ENCODE data around the gene USP12.
A peak's percentile ranks its signal among the peaks of the same experiment; 100 is the strongest.
"Not testable (repeated sequence)": the region's sequence is repeated elsewhere in the genome, so short reads cannot be mapped to it uniquely, and the experiment has no call there.

USP12 gene

DNA sequence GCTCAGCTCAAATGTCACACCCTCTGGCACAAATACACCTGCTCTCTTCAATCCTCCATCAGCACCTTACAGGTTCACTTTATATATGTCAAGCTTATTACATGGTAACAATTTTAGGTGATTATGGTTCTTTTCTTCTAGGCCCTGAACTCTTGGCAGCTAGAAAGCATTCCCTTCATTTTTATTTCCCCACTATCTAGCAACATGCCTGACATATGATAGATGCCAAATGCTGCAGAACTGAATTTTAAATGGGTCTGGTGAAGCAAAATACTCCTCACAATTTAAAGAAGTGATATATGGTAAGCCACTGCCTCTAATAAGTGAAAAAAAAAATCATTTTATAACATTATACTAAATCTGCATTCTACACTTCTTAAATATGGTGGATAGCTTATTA, 95.2 kb downstream of the USP12 start:
- no peak for DNase-seq (ENCODE audit: low spot score)

GRCh38 chr13:27073186-27073585, 98.4 kb downstream of the USP12 start:
- DNase-seq (ENCODE audit: low spot score), result no peak

DNA sequence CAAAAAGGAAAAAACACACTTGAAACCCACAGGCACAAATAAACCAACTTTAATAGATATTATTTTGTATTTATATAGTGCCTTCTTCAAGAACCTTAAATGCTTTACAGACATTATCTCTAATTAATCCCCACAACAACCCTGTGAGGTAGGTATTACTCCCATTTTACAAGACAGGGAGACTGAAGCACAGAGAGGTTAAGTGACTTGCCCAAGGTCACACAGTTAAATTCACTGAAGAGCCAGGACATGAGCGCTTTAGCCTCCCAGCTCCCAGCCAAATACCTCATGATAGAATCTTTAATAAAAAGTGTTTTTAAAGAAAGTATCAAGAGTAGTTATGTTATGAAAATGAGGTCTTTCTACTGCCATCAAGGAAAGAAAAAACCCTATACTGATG, 105.5 kb downstream of the USP12 start:
- DNase-seq (ENCODE audit: low spot score), result not testable (repeated sequence)

- no peak for DNase-seq (ENCODE audit: low spot score)
Measured at GRCh38 chr13:27065582-27065981, 106.0 kb downstream of the USP12 start.

DNA sequence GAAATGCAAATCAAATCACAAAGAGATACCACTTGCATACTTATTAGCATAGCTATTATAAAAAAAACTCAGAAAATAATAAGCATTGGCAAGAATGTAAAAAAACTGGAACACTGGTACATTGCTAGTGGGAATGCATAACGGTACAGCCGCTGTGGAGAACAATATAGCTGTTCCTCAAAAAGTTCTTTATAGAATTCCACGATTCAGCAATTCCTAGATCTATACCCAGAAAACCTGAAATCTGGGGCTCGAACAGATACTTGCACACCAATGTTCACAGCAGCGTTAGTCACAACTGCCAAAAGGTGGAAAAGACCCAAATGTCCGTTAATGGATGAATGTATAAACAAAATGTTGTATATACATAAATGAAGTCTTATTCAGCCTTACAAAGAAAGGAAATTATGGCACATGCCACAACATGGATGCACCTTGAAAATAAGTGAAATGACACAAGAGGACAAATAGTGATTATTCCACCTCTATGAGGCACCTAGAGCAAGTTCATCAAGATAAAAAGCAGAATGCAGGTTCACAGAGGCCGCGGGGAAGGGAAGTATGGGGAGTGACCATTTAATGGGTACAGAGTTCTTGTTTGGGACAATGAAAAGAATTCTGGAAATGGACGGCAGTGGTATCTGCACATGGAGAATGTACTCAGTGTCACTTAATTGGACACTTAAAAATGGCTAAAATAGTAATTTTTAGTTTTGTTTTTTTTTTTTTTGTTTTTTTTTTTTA, 107.2 kb downstream of the USP12 start:
- DNase-seq (ENCODE audit: low spot score), result no peak

DNA sequence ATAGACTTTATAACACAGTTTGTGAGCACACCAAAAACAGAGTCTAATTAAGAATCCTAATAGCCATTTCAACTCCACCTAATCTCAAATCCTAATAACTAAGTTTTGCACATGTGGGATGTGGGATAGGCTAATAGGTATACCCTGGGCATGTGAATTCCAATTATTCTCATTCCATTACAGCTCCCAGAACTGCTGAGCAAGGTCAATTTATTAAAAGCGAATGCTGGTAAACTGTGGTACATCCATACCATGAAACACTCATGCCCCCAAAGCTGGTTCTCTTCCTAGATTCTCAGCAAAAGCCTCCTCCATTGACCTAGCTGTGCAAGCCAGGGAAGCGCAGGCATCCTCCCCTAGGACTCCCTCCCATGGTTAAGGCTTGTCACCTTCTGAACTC, 113.8 kb downstream of the USP12 start:
- no peak for DNase-seq (ENCODE audit: low spot score)

DNA sequence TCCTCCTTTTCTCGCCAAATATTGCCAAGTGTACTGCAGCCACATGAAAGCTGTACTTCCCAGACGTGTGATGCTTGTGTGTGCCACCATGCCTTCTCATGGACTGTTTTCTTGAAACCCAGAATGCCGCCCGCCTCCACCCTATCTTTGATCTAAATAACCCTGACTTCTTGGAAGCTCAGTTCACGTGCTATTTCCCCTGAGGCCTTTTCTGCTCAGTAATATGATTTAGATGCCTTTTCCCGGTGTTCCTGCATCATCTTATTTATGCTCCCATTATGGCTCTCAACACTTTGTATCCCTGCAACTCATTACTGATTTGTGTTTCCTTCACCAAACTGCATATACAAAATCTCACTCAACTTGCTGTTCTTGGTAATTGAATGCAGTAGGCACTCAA, 116.1 kb downstream of the USP12 start:
- no peak for DNase-seq (ENCODE audit: low spot score)

DNA sequence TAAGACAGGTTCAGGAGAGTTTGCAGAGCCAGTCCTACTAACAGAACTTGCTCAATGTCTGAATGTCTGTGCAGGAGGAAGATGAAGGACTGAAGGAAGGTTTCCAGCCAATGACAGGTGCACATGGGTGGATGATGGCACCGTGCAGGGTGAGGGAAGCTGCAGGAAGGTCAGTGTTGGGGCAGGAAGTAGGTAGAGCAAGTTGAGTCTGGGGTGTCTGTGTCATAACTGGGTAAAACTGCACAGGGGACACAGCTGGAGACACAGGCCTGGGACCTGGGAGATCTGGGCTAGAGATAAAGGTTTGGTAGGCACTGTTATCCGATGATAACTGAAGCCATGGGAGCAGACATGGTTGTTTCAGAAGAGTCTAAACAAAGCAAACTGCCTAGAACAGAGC, 116.9 kb downstream of the USP12 start:
- DNase-seq (ENCODE audit: low spot score), result no peak

DNA sequence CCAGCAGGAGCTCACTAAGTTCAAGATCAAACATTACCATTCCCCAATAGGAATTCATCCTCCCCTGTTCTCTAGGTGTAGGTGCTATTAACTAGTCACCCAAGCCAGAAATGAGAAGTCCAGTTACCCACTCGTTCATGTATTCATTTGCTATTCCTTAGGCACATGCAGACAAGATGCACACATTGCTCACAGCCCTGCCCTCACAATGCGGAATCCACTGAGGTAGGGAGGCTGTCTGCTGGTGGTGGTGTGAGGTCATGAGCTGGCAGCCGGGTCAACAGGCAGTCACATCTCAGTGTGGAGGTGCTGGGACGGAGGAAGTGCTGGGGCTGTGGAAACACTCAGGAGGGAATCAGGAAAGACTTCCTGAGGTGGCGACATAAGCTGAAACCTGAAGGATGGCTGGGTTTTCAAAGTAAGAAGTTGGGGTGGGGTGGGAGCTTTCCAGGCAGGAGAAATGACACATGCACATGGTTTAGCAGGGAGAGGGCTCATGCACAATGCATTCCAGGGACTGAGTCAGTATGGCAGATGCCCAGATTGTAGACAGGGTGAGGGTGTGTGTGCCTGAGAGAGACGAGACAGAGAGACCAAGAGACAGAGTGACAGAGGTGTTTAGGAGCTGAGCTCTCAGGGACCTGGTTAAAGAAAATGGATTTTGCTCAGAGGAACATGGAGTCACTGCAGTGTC, 117.6 kb downstream of the USP12 start:
- no peak for DNase-seq (ENCODE audit: low spot score)

GRCh38 chr13:27053210-27053884, 118.3 kb downstream of the USP12 start:
- DNase-seq (ENCODE audit: low spot score), result no peak

DNA sequence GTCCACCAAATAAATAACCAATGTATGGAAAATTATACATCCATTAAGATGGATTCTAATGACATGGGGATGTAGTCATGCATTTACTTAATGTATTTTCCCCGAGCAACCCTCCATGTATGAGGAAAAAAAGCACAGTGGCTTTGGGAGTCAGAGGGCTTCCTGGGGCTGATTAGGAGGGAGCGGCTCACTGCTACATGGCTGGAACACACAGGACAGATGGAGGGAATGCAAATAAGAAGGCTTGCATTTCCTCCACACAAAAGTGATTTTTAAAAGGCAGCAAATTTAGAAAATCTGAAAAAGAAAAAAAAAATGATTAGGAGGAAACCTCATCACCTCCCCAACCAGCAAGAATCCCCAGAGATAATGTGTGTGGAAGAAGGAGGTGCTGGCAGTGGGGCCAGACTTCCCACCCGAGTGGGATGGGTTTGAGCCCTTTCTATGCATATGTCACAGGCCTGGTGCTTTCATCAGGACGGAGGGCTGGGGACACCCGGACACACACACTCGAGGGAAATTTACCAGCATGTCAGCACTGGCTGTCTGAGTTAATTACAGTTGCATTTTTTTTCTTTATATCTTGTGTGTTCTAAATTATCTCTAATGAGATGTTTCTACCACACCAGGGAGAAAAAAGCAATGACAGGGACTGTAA, 118.9 kb downstream of the USP12 start:
- DNase-seq (ENCODE audit: low spot score), result no peak

DNA sequence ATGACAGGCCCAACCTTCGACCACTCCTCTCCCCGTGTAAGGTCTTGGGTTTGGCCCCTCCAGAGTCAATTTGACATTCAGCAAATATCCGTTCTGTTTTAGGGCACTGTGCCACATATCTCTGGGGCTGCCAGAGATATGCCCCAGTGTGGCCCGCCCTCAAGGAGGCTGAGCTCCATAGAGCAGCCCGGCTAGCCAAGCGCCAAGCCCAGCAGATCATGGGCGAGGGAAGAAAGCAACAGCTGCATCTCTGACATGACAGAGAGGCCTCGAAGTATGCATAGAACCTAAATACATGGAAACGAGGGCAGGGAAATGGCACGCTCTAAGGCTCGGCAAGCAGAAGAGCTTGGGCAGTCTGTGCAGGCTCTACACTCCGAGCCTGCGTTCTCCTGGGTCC, 124.5 kb downstream of the USP12 start:
- no peak for DNase-seq (ENCODE audit: low spot score)

DNA sequence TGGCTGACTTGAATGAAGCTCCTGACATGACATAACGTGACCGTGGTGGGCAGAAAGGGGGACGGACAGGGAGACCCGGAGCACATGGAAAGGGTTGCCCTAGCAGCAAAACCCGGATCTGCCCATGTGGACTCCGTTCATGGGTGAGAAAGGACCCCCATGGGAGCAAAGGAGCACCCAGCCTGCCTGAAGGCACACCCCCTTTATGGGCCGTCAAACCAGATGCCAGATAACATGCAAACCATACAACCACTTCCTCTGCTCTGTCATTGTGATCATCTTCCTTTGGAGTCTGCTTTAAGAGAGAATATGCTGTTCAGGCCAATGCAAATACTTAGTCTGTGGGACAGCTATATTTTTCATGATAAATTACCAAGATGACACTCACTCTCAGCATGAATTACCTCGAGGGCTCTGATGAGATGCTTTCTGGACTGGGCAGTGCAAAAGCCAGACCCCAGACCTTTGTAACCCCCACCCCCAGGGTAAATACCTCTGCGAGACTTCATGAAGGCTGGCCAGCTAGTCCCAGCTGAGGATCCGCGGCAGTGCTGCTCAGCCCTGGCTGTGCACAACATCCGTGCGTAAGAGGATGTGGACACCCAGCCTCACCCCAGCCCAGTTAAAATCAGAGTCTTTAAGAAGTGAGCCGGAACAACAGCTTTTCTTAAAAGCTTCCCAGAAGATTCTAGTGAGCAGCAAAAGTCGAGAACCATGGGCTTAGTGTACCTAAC, 126.6 kb downstream of the USP12 start:
- no peak for DNase-seq (ENCODE audit: low spot score)

GRCh38 chr13:27043013-27043412, 128.6 kb downstream of the USP12 start:
- peak; percentile 91 for DNase-seq (ENCODE audit: low spot score)

- no peak for DNase-seq (ENCODE audit: low spot score)
Measured at GRCh38 chr13:27041341-27041740, 130.3 kb downstream of the USP12 start.

- DNase-seq (ENCODE audit: low spot score), result no peak
Measured at GRCh38 chr13:27040826-27041108, 130.8 kb downstream of the USP12 start.

DNA sequence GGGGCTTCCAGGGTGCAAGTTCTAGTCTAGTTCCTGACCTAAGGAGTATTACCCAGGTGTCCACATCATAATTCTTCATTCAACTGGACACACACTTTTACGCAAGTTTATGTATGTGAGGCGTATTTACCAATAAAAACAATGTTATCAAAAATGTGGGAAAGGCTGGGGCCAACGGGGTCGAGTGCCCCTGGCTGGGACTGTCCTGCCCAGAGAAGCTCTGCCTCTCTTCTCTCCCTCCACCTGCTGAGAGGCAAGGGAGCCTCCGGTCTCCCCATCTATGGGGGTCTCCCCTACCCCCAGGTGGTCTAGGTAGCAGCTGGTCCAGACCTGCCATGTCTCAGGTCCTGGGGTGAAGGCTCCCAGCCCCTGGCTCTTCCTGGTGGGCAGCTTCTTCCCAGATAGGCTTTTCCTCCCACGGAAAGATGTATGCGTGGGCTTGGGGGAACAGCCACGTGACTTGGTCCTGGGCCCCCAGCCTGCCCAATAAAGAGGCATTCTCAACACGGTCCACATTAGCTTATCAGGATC, 132.4 kb downstream of the USP12 start:
- DNase-seq (ENCODE audit: low spot score), result no peak

GRCh38 chr13:27038323-27038722, 133.3 kb downstream of the USP12 start:
- DNase-seq (ENCODE audit: low spot score), result no peak

- no peak for DNase-seq (ENCODE audit: low spot score)
Measured at GRCh38 chr13:27037571-27037970, 134.0 kb downstream of the USP12 start.

DNA sequence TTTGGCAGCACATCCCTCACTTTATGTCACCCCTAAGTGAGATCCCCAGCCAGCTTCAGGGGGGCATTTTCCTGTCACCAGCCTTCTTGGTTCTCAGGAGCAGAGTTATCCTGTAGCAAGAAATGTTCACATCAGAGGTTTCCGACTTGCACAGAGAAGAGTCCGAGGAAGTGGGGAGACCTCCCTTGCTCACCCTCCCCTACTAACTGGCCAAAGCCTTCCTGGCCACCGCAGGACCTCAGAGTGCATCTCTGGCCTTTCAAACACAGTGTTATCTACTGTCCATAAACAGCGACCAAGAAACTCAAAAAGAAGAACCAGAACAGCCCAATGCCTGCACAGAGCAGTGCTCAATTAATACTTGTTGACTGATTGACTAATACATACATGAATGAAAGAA, 134.4 kb downstream of the USP12 start:
- no peak for DNase-seq (ENCODE audit: low spot score)

- DNase-seq (ENCODE audit: low spot score), result no peak
Measured at GRCh38 chr13:27036236-27036981, 135.2 kb downstream of the USP12 start.

All from pons (tissue), 1 donor.